Smooth muscle cell of the coronary artery (primary cell): Measurements from ENCODE around the gene IL15. TPM values are rescaled to one million over a fixed set of nuclear protein-coding genes. Genes with fewer than 3 reads are reported as not detected.

Experiments
- total RNA-seq: library from RNA; depleted of rRNA; stranded (reverse); fragments of >200 nt; gene quantifications from 2 replicates; pipeline ENCODE4 v1.2.3, GENCODE V29; 2014; ENCODE audit warnings: low replicate concordance

The IL15 gene
- total RNA-seq: 0.75 and 6.9 TPM in 2 replicates

GRCh38 chr4:141636082-141636770, at the start of gene IL15:
Gene IL15, plus strand, starts transcription at chr4:141636583. Its CDS starts 82,882 bp downstream, at chr4:141719465.

